ENCODE data around the gene SEPTIN5. TPM values are rescaled to one million over a fixed set of nuclear protein-coding genes. Genes with fewer than 3 reads are reported as not detected.
A peak's percentile ranks its signal among the peaks of the same experiment; 100 is the strongest.

Gene SEPTIN5
- total RNA-seq, 4 donors from 2014 or later = 102 to 193 (median 125) TPM

GRCh38 chr22:19754701-19755144, 40.4 kb downstream of the SEPTIN5 start:
- DNase-seq (ENCODE audit: low spot score in 2 of 2) = no peak
- intact Hi-C loops (cut with DNase I; ENCODE audit: low total_unique reads) = no loop called here
- TF ChIP-seq CTCF (IDR thresholded peaks at IDR 0.05) (no peak), POLR2A (IDR thresholded peaks at IDR 0.05) (no peak)
- WGBS, 2 donors = 68 to 78% methylated on average over 14 of the region's 14 CpGs
- no peak overlapping the region for H3K4me3 ChIP-seq (ENCODE audit: low read depth, poor library complexity, severe bottlenecking)

GRCh38 chr22:19755145-19755710, 40.9 kb downstream of the SEPTIN5 start:
- intact Hi-C loops (cut with DNase I; ENCODE audit: low total_unique reads) = no loop called here
- no peak for TF ChIP-seq CTCF (IDR thresholded peaks at IDR 0.05)
- TF ChIP-seq POLR2A (IDR thresholded peaks at IDR 0.05) = no peak
- DNase-seq (ENCODE audit: low spot score in 2 of 2) = no peak
- H3K4me3 ChIP-seq (ENCODE audit: low read depth, poor library complexity, severe bottlenecking) = no peak overlapping the region
- WGBS, 2 donors = 6 to 14% methylated on average over 37 to 45 of the region's 59 CpGs

GRCh38 chr22:19755722-19756287, 41.5 kb downstream of the SEPTIN5 start:
- TF ChIP-seq CTCF (IDR thresholded peaks at IDR 0.05) = no peak
- no peak for TF ChIP-seq POLR2A (IDR thresholded peaks at IDR 0.05)
- H3K4me3 ChIP-seq (ENCODE audit: low read depth, poor library complexity, severe bottlenecking) = no peak overlapping the region
- no peak for DNase-seq (ENCODE audit: low spot score in 2 of 2)
- WGBS, 2 donors = 10 to 13% methylated on average over 26 of the region's 26 CpGs
- intact Hi-C loops (cut with DNase I; ENCODE audit: low total_unique reads) = no loop called here

GRCh38 chr22:19756288-19757128, 42.2 kb downstream of the SEPTIN5 start:
- DNase-seq (ENCODE audit: low spot score in 2 of 2) = peak; percentile 34 to 93
- intact Hi-C loops (cut with DNase I; ENCODE audit: low total_unique reads) = no loop called here
- TF ChIP-seq CTCF (IDR thresholded peaks at IDR 0.05) (no peak), POLR2A (IDR thresholded peaks at IDR 0.05) (no peak)
- WGBS, 2 donors = 5% methylated on average over 30 to 57 of the region's 76 CpGs
- H3K4me3 ChIP-seq (ENCODE audit: low read depth, poor library complexity, severe bottlenecking) = no peak overlapping the region

GRCh38 chr22:19757140-19757984, 43.1 kb downstream of the SEPTIN5 start:
- H3K4me3 ChIP-seq (ENCODE audit: low read depth, poor library complexity, severe bottlenecking) = no peak overlapping the region
- intact Hi-C loops (cut with DNase I; ENCODE audit: low total_unique reads) = no loop called here
- WGBS, 2 donors = 39 to 41% methylated on average over 16 of the region's 16 CpGs
- no peak for DNase-seq (ENCODE audit: low spot score in 2 of 2)
- TF ChIP-seq CTCF (IDR thresholded peaks at IDR 0.05) = no peak
- no peak for TF ChIP-seq POLR2A (IDR thresholded peaks at IDR 0.05)
